22Rv1 (cell line): ENCODE measurements around the gene DPP7.

Source experiments
- CTCF ChIP-seq: fragments of 450-650 bp; IDR thresholded peaks from 2 replicates; pipeline ENCODE4 v1.5.1; 2017; ENCODE audit warnings: mild to moderate bottlenecking
- ZFX ChIP-seq: fragments of 450-650 bp; IDR thresholded peaks from 2 replicates; pipeline ENCODE4 v1.6.1; 2017; ENCODE audit warnings: antibody characterized with exemption, borderline replicate concordance

DNA sequence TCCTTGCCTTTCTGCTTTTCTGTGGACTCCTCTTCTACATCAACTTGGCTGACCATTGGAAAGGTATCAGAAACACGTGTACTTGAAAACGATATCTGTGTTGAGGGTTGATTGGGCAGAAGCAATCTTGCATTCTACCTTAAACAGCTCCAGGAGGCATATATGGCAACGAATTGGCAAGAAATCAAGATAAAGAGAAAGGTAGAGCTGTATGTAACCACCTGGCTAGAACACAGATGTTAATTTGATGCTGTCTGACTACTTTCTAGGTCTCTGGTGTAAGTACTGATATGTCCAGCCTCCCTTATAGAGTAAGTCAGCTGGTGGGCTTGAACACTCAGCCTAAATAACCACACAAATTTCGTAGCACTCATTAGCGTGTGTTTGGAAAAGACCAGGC is 26.4 kb downstream of the DPP7 start:
- TF ChIP-seq CTCF (no peak), ZFX (no peak)
